ENCODE measurements around the gene CHFR. TPM values are rescaled to one million over a fixed set of nuclear protein-coding genes. Genes with fewer than 3 reads are reported as not detected.
"Not testable (repeated sequence)": the region's sequence is repeated elsewhere in the genome, so short reads cannot be mapped to it uniquely, and the experiment has no call there.

The CHFR gene
- total RNA-seq, 1 donor from 2014 or later: 90.7 TPM

GRCh38 chr12:132886529-132887477 lies 602 bp downstream of the CHFR start:
- H3K4me1 Mint-ChIP-seq (ENCODE audit: low read depth, unreplicated experiment): peaks cover 2% of the 10 kb centered on the region

GRCh38 chr12:132881818-132882217 lies 5.6 kb downstream of the CHFR start:
- Mint-ChIP-seq H3K9me3 (ENCODE audit: unreplicated experiment) (peaks cover 4% of the 10 kb centered on the region), H3K36me3 (ENCODE audit: unreplicated experiment) (peaks cover 12% of the 10 kb centered on the region), H3K4me1 (ENCODE audit: low read depth, unreplicated experiment) (peaks cover 1% of the 10 kb centered on the region), H3K4me3 (ENCODE audit: unreplicated experiment) (no peak overlapping the region), H3K27me3 (ENCODE audit: unreplicated experiment) (peaks cover 2% of the 10 kb centered on the region), H3K27ac (ENCODE audit: unreplicated experiment) (peak overlapping the region; percentile 26)
- no peak for DNase-seq
- no peak for TF ChIP-seq CTCF (IDR thresholded peaks at IDR 0.05; ENCODE audit: partially characterized antibody, unreplicated experiment)

More at GRCh38 chr12:132886529-132887477, 602 bp downstream of the CHFR start:
- Mint-ChIP-seq H3K36me3 (ENCODE audit: unreplicated experiment) (peaks cover 18% of the 10 kb centered on the region), H3K27ac (ENCODE audit: unreplicated experiment) (peak overlapping the region; percentile 60), H3K4me3 (ENCODE audit: unreplicated experiment) (peak overlapping the region; percentile 83), H3K27me3 (ENCODE audit: unreplicated experiment) (peaks cover 9% of the 10 kb centered on the region), H3K9me3 (ENCODE audit: unreplicated experiment) (peaks cover 13% of the 10 kb centered on the region)
- no peak for TF ChIP-seq CTCF (IDR thresholded peaks at IDR 0.05; ENCODE audit: partially characterized antibody, unreplicated experiment)
- DNase-seq: no peak

- not testable (repeated sequence) for H3K4me1 Mint-ChIP-seq (ENCODE audit: low read depth, unreplicated experiment); DNase-seq; H3K4me3 Mint-ChIP-seq (ENCODE audit: unreplicated experiment); H3K27me3 Mint-ChIP-seq (ENCODE audit: unreplicated experiment); H3K36me3 Mint-ChIP-seq (ENCODE audit: unreplicated experiment); H3K9me3 Mint-ChIP-seq (ENCODE audit: unreplicated experiment); H3K27ac Mint-ChIP-seq (ENCODE audit: unreplicated experiment)
Observed at GRCh38 chr12:132874620-132875019, 12.8 kb downstream of the CHFR start.

DNA sequence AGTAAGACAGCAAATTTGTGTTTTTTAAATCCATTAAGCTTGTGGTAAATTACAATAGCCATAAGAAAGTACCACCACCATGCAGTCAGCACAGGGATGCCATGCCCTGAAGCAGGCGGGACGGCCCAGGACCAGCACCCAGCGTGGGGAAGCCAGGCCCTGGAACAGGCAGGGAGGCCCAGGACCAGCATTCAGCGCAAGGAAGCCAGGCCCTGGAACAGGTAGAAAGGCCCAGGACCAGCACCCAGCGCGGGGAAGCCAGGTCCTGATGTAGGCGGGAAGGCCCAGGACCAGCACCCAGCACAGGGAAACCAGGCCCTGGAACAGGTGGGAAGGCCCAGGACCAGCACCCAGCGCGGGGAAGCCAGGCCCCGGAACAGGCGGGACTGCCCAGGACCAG lies 13.2 kb downstream of the CHFR start:
- no peak for DNase-seq
- Mint-ChIP-seq H3K4me1 (ENCODE audit: low read depth, unreplicated experiment) (no peaks in the 10 kb centered on the region), H3K27ac (ENCODE audit: unreplicated experiment) (no peak overlapping the region), H3K36me3 (ENCODE audit: unreplicated experiment) (no peaks in the 10 kb centered on the region), H3K9me3 (ENCODE audit: unreplicated experiment) (no peaks in the 10 kb centered on the region), H3K4me3 (ENCODE audit: unreplicated experiment) (no peak overlapping the region), H3K27me3 (ENCODE audit: unreplicated experiment) (no peaks in the 10 kb centered on the region)
- no peak for TF ChIP-seq CTCF (IDR thresholded peaks at IDR 0.05; ENCODE audit: partially characterized antibody, unreplicated experiment)

DNA sequence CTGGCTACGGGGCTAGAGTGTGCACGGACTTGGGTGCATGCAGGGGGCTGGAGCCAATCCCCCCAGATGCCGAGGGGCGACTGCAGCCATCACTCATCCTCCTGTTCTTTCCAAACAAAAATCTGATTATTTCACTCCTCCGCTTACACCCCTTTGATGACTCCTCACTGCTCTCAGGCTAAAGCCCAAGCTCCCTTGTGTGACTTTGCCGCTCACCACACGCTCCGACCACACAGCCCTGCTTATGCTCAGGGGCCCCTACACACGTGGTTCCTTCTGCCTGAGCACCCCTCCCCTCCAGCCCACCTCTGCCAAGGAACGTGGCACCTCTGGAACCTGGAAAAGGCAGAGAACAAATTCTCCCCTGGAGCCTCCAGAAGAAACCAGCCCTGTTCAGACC lies 13.7 kb downstream of the CHFR start:
- no peak overlapping the region for H3K4me3 Mint-ChIP-seq (ENCODE audit: unreplicated experiment)
- H3K36me3 Mint-ChIP-seq (ENCODE audit: unreplicated experiment): no peaks in the 10 kb centered on the region
- no peaks in the 10 kb centered on the region for H3K9me3 Mint-ChIP-seq (ENCODE audit: unreplicated experiment)
- no peaks in the 10 kb centered on the region for H3K27me3 Mint-ChIP-seq (ENCODE audit: unreplicated experiment)
- no peak for DNase-seq
- TF ChIP-seq CTCF (IDR thresholded peaks at IDR 0.05; ENCODE audit: partially characterized antibody, unreplicated experiment): no peak
- no peaks in the 10 kb centered on the region for H3K4me1 Mint-ChIP-seq (ENCODE audit: low read depth, unreplicated experiment)
- H3K27ac Mint-ChIP-seq (ENCODE audit: unreplicated experiment): no peak overlapping the region
